Mammary microvascular endothelial cell (primary cell): ENCODE data around the gene TEDC2. TPM values are rescaled to one million over a fixed set of nuclear protein-coding genes. Genes with fewer than 3 reads are reported as not detected.

Experiments used
- total RNA-seq: library from RNA; depleted of rRNA; stranded (reverse); fragments of >200 nt; gene quantifications from 2 replicates; pipeline ENCODE4 v1.2.3, GENCODE V29; 2015

TEDC2 gene
- 14.5 and 18.1 TPM in 2 replicates for total RNA-seq

DNA sequence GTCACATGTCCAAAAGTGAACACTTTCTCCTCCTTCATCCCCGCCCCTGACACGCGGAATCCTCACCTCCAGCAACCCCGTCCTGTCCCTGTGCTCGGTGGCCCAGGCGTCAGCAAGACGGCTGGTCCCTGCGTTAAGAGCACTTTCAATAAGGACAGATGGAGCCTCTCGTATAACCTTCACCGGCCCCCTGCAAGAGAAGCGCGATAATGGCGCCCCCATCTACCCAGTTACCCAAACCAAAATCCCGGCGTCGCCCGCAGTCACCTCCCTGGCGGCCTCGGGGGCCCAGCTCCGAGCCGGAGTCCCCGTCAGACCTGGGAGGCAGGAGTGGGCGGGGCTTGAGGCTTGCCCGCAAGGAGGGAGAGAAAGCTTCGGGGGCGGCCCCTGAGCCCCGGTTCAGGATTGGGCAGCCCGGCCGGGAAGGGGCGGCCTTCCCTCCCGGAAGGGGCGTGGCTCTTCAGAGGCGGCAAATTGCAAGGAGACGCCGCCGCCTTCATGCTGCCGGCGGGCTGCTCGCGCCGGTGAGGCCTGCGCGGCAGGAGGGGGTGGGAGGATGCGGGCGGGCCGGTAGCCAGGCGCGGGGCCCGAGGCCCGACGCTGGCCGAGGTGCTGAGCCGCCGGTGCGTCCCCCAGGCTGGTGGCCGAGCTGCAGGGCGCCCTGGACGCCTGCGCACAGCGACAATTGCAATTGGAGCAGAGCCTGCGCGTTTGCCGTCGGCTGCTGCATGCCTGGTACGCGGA lies at the start of gene TEDC2:
TSS of gene TEDC2 (plus strand) at position 463 of the 744 bp plus-strand sequence. CDS start at position 499, 36 bp downstream.

GRCh38 chr16:2429034-2429770 lies 30.7 kb upstream of the TEDC2 start, which contains the start of gene CCNF:
Gene CCNF, plus strand, starts transcription at chr16:2429447. Its CDS starts 35 bp downstream, at chr16:2429482.

GRCh38 chr16:2471016-2471652 lies 11.2 kb downstream of the TEDC2 start, which contains the start of gene NTN3:
Gene NTN3, plus strand, starts transcription at chr16:2471297. Its CDS starts 405 bp downstream, at chr16:2471702.

GRCh38 chr16:2474877-2475412 lies 15.0 kb downstream of the TEDC2 start, which contains the start of gene TBC1D24:
Gene TBC1D24, plus strand, starts transcription at chr16:2475127. Its CDS starts 21,022 bp downstream, at chr16:2496149.

DNA sequence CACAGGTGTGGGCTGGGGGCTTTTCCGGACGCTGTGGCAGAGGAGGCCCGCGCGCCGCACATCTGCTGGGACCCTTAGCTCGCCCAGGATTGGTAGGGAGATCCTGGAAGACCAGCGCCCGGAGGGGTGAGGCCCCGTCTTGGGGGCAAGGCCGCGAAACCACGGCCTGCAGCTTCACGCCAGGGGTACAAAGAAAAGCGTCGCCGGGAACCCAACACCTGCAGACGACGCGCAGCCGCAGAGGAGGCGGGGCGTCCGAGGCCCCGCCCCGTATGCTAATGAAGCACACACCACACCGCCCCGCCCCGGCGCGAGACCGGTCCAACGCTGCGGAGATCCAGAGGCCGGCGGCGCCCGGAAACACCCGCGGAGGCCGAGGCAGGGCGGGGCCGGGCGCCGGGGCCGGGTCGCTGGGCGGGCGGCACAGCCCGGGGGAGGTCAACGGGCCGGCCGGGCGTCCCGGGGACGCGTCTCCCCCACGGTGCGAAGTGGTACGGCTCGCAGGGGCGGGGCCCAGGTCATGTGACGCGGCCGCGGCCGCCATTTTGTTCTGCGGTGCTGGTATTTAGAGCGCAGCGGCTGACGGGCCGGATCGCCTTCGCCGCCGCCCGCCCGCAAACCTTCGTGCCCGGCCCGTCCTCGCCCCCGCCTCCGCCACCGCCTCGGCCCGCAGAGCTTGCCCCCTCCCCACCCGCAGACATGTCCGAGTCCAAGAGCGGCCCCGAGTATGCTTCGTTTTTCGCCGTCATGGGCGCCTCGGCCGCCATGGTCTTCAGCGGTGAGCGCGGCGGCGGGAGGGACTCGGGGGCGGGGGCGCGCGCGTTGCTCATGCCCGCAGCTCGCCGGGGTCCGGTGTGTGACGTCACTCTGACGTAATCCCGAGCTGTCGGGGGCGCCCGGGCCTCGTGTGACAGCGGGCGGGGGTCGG lies 53.8 kb downstream of the TEDC2 start, which contains the start of gene ATP6V0C:
TSS of gene ATP6V0C (plus strand) at position 548 of the 928 bp plus-strand sequence. CDS start at position 700, 152 bp downstream.

Other genes with a start within 250 kb of the TEDC2 start
- gene BRICD5, start 249.2 kb upstream of the TEDC2 start, total RNA-seq: 1.7 and 7.1 TPM in 2 replicates
- gene PGP, start 245.3 kb upstream of the TEDC2 start, total RNA-seq: 25.6 and 31.4 TPM in 2 replicates
- gene E4F1, start 236.5 kb upstream of the TEDC2 start, total RNA-seq: 25.5 and 34.3 TPM in 2 replicates
- not detected in 2 replicates for gene DNASE1L2, start 223.7 kb upstream of the TEDC2 start, total RNA-seq
- 46.1 and 49.1 TPM in 2 replicates for gene ECI1, start 208.5 kb upstream of the TEDC2 start, total RNA-seq
- gene RNPS1, start 192.0 kb upstream of the TEDC2 start, total RNA-seq: 164 and 180 TPM in 2 replicates
- gene ABCA3, start 119.4 kb upstream of the TEDC2 start, total RNA-seq: 24.0 and 27.6 TPM in 2 replicates
- 38.6 and 41.2 TPM in 2 replicates for gene CCNF, start 30.7 kb upstream of the TEDC2 start, total RNA-seq
- 0.15 TPM in 1 of 2 replicates, not detected in the other for gene NTN3, start 11.2 kb downstream of the TEDC2 start, total RNA-seq
- gene TBC1D24, start 15.0 kb downstream of the TEDC2 start, total RNA-seq: 11.6 and 12.3 TPM in 2 replicates
- gene ATP6V0C, start 53.8 kb downstream of the TEDC2 start, total RNA-seq: 44.0 and 57.0 TPM in 2 replicates
- 63.3 and 76.6 TPM in 2 replicates for gene AMDHD2, start 60.3 kb downstream of the TEDC2 start, total RNA-seq
- gene CEMP1, start 71.3 kb downstream of the TEDC2 start, total RNA-seq: not detected in 2 replicates
- gene PDPK1, start 77.9 kb downstream of the TEDC2 start, total RNA-seq: 19.4 and 25.1 TPM in 2 replicates
- 31.5 and 53.4 TPM in 2 replicates for gene KCTD5, start 222.4 kb downstream of the TEDC2 start, total RNA-seq